ENCODE measurements around the gene ELMO1.
A peak's percentile ranks its signal among the peaks of the same experiment; 100 is the strongest.

ELMO1 gene

DNA sequence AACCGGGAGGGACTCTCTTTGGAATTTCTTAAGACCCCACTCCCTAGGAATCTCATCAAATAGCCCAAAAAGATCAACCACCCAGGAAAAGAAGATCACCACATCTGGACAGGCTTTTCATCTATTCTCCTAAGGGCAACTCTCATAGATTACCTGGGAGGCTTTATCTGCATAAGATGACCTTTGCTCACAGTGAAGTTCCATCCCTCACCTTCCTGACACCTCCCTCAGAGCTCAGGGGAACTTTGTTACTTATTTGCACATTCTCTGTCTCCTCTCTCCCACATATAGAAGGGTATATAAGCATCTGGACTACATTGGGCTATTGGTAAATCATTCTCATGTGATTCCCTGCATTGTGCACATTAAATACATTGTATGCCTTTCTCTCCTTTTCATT, 80.1 kb downstream of the ELMO1 start:
- no peak for DNase-seq (ENCODE audit: low read depth)

DNA sequence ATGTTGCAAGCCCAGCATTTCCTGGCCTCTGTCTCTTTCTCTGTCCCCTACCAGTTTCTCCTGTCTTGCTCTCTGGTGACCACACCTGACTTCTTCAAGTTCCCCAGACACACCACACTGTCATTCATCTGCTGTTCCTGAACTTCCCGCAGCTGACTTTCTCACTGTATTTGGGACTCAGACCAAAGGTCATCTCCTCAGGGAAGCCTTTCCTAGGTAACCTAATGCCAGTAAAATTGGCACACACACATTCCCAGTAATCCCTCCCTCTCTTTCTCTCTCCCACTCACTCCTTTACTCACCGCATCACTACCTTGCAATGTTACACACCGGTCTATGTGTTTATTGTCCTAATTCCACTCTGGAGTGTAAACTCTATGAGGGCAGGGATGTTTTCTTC, 81.7 kb downstream of the ELMO1 start:
- DNase-seq (ENCODE audit: low read depth): no peak

DNA sequence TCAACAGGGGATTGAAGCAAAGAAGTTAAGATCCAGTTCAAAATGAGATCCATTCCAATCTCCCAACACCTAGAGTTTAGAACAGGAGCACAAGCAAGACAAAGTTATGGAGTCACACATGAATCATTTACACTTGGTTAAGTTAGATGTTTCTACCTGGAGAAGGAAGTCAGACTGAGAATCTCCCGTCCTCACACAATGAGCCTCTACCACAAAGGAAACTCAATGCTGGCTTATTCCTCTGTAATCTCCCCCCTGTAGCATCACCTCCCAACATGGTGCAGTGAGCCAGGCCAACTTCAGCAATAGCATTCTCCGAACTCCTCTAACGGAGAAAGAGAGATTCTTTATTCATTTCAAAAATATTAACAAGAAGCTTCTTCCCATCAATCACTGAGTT, 82.2 kb downstream of the ELMO1 start:
- no peak for DNase-seq (ENCODE audit: low read depth)

DNA sequence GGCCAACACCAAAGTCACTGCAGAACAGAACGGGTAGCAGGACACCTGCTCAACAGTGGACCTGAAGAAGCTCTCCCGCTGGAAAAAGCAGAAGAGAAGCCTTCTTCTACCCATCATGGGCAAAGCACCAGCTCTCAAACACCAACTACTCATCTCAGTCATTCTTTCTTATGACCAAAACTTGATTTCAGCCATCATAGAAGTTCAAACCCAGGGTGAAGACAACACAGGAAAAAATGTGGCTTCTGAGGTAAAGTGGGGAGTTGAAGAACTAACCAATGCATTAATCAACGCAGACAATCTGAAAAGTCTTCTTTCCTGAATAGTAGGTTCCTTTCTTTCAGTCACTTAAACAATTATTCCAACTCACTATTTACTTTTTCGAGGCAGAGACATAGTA, 83.3 kb downstream of the ELMO1 start:
- DNase-seq (ENCODE audit: low read depth): no peak

DNA sequence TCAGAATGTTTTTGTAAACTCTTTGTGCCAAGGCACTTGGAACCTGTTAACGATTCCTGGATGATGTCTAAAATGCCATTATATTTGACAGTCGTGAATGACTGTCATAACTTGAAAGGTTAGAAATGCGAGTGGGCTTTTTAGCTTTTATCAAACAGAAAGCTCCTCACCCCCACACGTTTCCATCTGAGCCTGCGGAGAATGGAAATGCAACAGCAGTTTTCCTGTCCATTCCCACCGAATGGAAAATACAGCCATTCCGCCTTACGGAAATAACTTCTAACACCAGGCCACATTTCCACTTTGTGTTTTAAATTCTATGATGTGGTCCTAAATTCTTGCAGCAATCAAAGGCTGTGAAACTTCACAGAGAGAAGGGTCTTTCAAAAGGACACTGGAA, 83.8 kb downstream of the ELMO1 start:
- no peak for DNase-seq (ENCODE audit: low read depth)

DNA sequence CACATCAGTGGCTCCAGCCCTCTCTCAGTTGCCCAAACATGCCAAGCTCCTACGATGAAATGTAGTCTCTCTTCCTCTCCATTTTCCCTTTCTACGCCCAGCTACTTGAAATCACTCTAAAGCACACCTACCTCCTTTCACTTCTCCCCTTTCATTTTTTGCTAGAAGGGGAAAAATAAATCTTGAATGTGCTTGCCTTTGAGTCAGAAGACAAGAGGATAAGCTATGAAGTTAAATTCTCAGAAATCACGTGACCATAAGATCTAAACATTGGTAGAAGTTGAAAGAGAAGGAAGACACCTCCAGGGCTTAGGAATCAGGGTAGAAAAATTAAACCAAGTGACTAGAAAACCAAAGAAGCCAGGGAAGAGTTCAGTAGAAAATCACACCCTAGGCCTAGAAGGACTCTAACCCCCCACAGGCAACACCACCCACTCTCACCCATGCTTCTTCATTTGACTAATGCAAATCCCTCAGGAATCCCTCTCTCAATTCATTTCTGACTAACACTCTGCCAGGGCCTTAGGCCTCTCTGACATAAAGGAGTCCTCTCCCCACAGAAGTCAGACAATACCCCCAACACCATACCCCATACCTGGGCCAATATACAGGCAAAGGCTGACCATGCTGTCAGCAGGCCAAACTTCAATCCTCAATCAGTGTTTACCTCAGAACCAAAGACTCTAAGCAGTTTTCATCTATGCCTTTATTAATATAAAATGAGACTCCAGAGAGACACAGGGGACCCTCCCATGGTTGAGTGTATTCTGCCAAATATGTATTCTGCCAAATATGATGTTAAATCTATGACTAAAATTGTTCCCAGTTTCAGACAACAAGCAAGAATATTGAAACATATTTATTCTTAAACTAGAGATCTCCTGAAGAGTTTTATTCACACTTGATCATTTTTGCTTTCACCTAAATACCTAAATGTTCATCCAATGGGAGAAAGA, 84.8 kb downstream of the ELMO1 start:
- no peak for DNase-seq (ENCODE audit: low read depth)

DNA sequence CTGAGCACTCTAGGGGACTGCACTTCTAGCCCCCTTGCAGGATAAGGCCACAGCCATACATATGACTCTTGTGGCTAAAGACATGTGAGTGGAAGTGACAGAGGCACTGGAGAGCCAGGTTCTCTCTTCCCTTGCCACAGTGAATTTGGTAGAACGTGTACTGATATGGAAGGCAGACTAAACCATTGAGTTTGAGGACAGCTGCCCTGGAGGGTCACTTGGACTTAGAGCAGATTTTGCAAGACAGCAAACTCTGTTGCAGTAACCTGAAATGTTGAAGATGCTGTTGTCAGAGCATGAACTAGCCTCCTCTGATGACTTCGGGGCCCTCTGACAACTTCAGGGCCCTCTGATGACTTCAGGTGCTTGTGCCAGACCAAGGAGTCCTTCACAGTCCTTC, 85.9 kb downstream of the ELMO1 start:
- no peak for DNase-seq (ENCODE audit: low read depth)

DNA sequence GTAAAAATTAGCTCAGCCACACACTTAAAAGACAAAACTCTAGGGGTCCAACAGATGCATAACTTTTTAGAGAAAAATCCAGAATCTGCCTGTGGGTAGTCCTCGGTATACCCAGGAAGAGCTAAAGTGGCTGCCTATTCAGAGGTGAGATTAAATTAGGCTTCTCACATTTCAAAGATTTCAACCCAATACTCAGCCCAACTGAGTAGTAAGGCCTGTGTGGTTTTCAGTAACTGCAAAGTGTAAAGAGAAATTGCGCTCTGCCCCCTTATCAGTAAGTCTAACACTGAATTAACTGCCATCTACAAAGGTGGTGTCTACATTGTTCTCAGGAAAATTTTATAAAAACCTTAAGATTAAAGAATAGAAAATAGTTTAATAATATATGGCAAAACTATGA, 88.2 kb downstream of the ELMO1 start:
- DNase-seq (ENCODE audit: low read depth): no peak

DNA sequence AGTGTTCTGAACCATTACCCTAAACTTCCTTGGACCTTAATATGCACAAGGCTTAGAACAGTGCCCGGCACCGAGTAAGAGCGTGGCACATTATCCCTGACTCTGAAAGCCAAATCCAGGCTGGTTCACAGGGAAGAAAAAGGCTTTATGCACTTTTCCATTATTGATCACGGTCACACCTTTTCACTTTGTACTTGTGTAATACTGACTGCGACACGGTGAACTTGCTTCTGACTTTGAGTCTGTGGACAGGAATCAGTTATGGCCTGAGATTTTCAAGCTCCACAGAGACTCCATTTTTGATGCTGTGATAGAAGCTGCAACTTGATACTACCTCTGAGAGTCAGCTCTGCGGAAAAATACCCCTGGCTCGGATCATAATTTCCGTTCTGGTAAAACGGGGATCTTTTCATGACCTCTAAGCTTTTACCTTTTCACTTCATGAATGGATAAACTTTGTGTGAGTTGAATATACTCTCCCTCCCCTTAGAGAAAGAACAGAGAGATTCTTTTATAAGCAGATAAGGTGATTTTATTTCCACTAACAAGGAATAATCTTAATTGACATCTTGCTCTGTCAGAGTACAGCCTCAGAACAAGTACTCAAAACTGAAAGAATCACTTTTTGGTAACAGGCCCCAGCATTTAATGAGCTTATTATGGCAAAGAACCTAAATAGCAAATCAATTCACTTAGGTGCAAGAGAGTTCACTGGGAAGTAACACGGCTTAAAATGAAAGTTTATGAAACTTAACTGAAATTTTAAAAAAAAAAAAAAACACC, 88.8 kb downstream of the ELMO1 start:
- DNase-seq (ENCODE audit: low read depth): no peak

DNA sequence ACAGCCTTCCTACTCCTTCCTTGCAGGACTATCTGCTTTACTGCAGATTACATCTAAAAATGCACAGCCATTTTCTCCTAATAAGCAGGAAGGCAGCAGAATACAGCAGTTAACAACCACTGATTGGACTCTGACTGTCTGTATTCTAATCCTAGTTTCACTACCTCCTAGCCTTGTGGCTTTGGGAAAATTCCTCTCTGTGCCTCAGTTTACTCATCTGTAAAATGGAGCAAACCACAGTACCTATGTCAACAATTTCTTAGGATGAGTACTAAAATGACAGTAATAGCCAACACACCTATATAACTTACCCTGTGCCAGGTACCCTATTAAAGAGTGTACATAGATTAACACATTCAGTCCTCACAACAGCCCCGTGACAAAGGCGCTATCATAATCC, 89.5 kb downstream of the ELMO1 start:
- no peak for DNase-seq (ENCODE audit: low read depth)

DNA sequence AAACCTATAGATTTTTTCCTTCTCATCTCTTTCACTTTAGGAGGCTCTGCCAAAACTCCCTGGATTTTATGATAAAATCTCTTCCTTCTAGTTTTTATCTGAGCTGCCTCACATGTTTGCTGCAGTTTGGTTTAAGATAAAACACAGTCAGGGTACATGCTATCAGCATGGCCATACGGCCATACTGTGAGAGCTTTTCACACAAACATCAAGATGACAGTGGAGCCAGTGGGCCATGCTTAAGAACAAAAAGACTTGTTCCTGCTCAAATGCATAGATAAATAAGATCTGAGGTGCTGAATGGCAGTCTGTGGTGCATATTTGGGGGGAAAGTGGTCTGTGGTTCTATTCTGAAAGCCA, 91.0 kb downstream of the ELMO1 start:
- DNase-seq (ENCODE audit: low read depth): no peak

DNA sequence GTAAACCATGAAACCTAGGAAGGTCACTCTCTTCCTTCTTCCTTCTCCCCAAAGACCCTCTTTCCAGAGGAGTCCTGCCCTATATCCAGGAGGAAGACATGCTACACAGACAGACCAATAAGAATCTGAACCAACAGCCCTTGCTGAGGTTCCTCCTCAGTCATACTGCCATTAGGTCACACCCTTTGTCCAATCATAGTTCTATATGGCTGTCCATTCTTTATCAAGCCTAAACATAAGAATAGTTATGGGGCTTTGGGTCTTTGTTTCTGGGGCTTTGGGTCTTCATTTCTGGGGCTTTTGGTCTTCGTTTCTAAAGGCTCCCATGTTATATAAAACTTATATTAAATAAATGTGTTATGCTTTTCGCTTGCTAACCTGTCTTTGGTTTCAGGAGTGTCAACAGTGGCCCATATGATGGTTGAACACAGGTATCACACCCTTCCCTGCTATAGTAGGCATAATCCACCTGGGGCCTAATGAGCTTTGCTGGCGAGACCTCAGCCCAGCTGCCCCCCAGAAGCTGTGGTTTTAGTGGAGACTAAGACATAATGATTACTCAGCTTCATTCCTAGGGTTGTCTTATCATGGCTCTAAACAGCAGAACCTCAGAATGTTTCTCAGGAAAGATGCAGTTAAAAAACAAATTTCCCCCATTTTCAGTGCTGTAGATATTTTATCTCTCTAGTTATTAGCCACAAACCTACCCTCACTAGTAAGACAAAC, 91.6 kb downstream of the ELMO1 start:
- no peak for DNase-seq (ENCODE audit: low read depth)

DNA sequence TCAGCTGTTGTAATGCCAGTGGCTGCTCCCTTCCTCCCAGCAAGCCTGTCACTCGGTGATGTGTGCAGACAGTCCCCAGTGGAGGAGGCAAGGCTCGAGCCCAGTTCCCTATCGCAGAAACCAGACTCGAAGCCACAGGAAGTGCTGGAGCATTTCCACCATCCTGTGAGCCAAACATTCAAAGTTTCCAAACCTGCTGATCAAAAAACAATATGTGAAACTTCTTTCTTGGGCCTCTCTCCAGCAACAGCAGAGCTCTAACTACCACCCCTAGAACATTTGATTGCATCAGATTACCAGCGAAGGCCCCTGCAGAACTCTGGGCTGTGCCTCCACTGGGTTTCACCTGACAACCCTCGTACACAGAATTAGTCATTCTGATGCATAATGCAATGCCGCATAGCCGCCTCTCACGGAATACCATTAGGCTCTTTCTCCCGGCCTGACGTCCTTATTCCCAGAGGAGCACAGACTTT, 94.0 kb downstream of the ELMO1 start:
- DNase-seq (ENCODE audit: low read depth): no peak

DNA sequence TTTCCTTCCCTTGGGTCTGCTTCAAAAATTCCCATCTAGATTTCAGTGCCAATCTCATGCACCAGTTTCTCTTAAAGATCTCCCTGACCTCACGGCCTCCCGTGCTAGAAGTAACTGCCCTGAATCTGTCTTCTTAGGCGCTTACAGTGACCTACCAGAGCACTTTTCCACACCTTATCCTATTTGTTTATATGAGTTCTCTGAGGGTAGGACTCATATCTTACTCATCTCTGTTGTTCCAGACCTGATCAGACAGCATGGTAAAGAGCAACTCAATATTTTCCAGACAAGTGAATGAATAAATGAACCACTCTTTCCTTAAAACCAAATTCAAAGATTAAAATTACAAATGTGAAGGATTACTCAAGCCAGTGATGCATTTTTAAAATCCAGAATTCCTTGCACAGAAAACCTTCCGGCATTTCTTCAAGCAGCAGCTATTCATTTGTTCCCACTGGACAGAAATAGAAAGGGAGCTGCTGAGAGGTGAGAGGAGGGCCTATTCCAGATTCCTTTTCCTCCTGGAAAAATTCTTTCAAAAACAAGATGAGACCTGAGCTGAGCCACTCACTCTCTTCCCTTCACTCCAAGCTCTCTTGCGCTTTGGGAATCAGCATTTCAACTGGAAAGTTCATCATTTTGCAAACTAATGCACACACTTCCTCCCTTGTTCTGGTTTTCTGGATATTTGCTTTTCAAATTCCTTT, 94.6 kb downstream of the ELMO1 start:
- no peak for DNase-seq (ENCODE audit: low read depth)

DNA sequence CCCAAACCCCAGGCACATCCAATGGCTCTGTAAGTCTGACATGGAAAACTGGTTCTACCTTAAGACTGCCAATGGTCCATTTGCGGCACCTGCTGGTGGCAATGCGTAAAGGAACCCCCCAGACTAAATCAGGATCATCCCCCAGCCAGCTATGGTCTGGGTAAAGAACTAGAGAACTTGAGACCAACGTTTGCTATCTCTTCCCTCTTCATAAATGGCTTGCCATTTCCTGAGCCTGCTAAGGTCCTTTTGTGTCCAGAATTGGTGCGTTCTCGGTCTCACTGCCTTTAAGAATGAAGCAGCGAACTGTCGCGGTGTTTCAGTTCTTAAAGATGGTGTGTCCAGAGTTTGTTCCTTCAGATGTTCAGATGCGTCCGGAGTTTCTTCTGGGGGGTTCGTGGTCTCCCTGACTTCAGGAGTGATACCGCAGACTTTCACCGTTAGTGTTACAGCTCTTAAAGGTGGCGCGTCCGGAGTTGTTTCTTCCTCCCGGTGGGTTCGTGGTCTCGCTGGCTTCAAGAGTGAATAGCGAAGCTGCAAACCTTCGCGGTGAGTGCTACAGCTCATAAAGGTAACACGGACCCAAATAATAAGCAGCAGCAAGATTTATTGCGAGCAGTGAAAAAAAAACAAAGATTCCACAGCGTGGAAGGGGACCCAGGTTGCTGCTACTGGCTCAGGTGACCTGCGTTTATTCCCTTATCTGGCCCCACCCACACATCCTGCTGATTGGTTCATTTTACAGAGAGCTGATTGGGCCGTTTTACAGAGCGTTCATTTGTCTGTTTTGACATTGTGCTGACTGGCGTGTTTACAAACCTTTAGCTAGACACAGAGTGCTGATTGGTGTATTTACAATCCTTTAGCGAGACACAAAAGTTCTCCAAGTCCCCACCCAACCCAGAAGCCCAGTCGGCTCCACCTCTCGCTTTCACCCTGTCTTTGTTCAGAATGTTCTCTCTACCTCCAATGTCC, 95.4 kb downstream of the ELMO1 start:
- peak; percentile 46 for DNase-seq (ENCODE audit: low read depth)

DNA sequence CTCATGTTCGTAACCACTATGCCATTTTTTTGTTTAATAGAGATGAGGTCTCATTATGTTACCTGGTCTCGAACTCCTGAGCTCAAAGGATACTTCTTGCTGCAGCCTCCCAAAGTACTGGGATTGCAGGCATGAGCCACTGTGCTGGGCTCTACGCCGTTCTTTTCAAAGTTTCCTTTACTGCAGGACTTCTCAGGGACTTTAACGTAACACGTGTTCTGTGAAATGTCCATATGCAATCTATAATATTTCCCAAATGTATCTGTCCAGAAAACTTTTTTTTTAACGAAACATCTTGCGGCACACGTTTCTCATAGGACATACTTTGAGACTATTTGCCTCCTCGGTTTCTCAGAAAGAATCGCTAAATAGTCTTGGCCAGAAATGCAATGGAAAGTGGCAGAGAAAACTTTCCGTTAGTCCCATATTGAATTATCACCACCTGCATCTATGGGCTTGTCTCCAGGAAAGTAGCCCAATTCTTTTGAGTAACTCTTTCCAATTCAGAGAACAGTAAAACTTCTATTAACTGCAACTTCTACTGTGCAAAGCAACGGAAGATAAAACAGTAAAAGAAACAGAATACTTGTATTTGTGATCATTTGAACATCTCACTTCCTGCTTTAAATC, 96.3 kb downstream of the ELMO1 start:
- no peak for DNase-seq (ENCODE audit: low read depth)

DNA sequence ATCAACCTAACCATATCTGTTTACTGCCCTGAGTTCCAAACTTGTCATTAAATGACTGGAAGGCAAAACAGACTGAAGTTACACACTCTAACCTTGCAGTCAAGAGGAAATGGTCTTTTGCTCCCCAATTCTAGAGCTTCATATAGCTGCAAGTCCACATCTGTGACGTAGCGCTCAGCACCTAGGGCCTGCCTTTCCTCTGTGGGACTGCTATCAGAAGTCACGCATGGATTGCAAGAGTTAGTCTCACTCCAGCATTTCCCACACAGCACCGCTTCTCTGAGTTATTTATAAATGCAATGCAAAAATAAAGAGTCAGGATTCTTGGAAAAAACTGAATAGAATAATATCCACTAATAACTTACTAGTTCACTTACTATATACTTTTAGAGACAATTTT, 96.9 kb downstream of the ELMO1 start:
- DNase-seq (ENCODE audit: low read depth): no peak

DNA sequence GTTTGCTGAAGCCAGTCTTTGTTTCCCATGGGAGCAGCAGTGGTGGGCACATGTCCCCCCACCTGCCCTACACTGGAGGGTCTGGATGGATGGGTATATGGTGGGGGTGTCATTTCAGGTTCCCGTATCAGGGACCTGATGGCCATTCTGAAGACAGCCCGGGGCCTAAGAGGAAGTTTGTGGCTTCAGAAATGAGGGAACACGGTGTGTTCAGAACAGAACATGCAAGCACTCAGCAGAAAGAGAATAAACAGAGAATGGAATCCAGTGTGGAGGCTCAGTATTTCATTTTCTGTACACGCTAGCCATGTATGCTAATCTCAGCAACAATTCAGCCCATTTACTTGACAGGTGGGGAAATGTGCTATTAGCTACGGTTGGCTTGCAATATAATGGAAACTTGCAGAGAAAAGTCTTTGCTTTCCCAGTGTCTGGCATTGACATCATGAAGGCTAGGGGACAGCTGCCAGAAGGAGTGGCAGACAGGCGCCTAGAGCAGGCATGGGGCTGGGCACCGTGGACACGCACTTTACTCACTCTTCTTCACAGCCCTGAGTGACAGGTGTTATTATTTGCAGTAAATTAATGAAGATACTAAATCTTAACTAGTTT, 98.6 kb downstream of the ELMO1 start:
- DNase-seq (ENCODE audit: low read depth): no peak

DNA sequence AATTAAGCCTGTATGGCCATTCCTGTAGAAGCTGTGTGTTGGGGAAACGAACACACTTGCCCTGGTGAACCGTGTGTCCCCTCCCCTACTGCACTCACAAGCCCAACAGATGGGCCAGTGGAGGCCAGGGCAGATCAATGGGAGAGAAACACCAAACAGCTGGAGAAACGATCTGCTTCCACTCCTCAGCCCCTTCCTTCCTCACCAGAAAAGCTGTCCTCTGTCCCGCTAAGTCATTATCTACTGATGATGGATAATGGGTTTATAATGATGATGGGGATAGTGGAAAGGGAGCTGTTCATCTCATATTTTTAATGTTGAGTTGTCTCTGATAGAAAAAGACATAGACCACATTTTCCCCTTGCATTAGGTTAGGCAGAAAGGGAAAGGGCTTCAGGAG, 99.7 kb downstream of the ELMO1 start:
- DNase-seq (ENCODE audit: low read depth): no peak

DNA sequence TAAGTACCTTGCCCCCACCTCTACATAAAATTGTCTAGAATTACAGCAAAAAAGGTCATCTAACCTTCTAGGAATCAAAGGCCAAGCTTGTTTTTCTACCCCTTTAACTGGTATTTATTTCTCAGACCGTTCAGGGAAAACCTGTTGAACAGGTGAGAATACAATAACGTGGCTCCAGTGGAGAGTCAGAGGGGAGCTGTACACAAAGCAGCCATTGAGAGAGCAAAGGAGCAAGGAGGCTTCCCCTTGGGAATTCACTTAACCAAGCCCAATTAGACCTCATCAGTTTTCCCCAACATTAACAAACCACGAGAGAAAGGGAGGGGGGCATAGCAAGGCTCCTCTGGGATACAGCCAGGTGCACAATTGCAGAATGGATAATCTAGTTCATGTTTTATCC, 101.9 kb downstream of the ELMO1 start:
- no peak for DNase-seq (ENCODE audit: low read depth)

Measured in stimulated activated CD8-positive, alpha-beta memory T cell treated with anti-CD3 and anti-CD28 coated beads, Interleukin-12 subunit alpha, Interleukin-12 subunit beta, amount 100 ng/mL, for 1 hour (primary cell).